WTC11 (cell line): ENCODE measurements around the gene GLCCI1.

ENCODE experiments used
- AR ChIP-seq: fragments of 250-450 bp; sonication (Bioruptor Pico); IDR thresholded peaks from 2 replicates; pipeline ENCODE4 v1.9.0; 2021; ENCODE audit warnings: mild to moderate bottlenecking
- CTCF ChIP-seq: fragments of 200-600 bp; IDR thresholded peaks from 2 replicates; pipeline ENCODE4 v1.8.0; 2022; ENCODE audit warnings: antibody characterized with exemption
- HMGA2 ChIP-seq: fragments of 250-450 bp; sonication (Bioruptor Pico); IDR thresholded peaks from 2 replicates; pipeline ENCODE4 v1.4.0; 2021; ENCODE audit warnings: mild to moderate bottlenecking, moderate library complexity

- TF ChIP-seq HMGA2 (CRISPR knock-in tag), result no peak
- TF ChIP-seq AR (CRISPR knock-in tag), result no peak
- TF ChIP-seq CTCF, result no peak
Measured at GRCh38 chr7:7972128-7972527, 3.5 kb downstream of the GLCCI1 start.
